ENCODE results near the gene CCNB3.

CCNB3 gene

GRCh38 chrX:50167366-50167765, 37.2 kb upstream of the CCNB3 start:
- Histone ChIP-seq H3K36me3 (ENCODE audit: control insufficient read depth, insufficient read depth, low read length) (no peaks in the 10 kb centered on the region), H3K27me3 (replicated peaks; ENCODE audit: control insufficient read depth, insufficient read depth, low read length) (no peaks in the 10 kb centered on the region), H3K4me3 (replicated peaks; ENCODE audit: low read depth, low read length) (no peak overlapping the region)
- DNase-seq (ENCODE audit: extremely low read depth, insufficient read length), result no peak
- TF ChIP-seq CTCF (IDR thresholded peaks at IDR 0.05; ENCODE audit: insufficient read depth, low read length, poor library complexity, severe bottlenecking), result no peak

- TF ChIP-seq CTCF (IDR thresholded peaks at IDR 0.05; ENCODE audit: insufficient read depth, low read length, poor library complexity, severe bottlenecking), result no peak
- no peaks in the 10 kb centered on the region for H3K36me3 ChIP-seq (ENCODE audit: control insufficient read depth, insufficient read depth, low read length)
- DNase-seq (ENCODE audit: extremely low read depth, insufficient read length), result peak; percentile 6
- no peaks in the 10 kb centered on the region for H3K27me3 ChIP-seq (replicated peaks; ENCODE audit: control insufficient read depth, insufficient read depth, low read length)
- no peak overlapping the region for H3K4me3 ChIP-seq (replicated peaks; ENCODE audit: low read depth, low read length)
Observed at GRCh38 chrX:50168241-50168687, 36.3 kb upstream of the CCNB3 start.

GRCh38 chrX:50169717-50170116, 34.8 kb upstream of the CCNB3 start:
- TF ChIP-seq CTCF (IDR thresholded peaks at IDR 0.05; ENCODE audit: insufficient read depth, low read length, poor library complexity, severe bottlenecking), result no peak
- no peak for DNase-seq (ENCODE audit: extremely low read depth, insufficient read length)
- Histone ChIP-seq H3K4me3 (replicated peaks; ENCODE audit: low read depth, low read length) (no peak overlapping the region), H3K36me3 (ENCODE audit: control insufficient read depth, insufficient read depth, low read length) (no peaks in the 10 kb centered on the region), H3K27me3 (replicated peaks; ENCODE audit: control insufficient read depth, insufficient read depth, low read length) (no peaks in the 10 kb centered on the region)

- no peak for DNase-seq (ENCODE audit: extremely low read depth, insufficient read length)
- H3K36me3 ChIP-seq (ENCODE audit: control insufficient read depth, insufficient read depth, low read length), result no peaks in the 10 kb centered on the region
- TF ChIP-seq CTCF (IDR thresholded peaks at IDR 0.05; ENCODE audit: insufficient read depth, low read length, poor library complexity, severe bottlenecking), result no peak
- no peak overlapping the region for H3K4me3 ChIP-seq (replicated peaks; ENCODE audit: low read depth, low read length)
- no peaks in the 10 kb centered on the region for H3K27me3 ChIP-seq (replicated peaks; ENCODE audit: control insufficient read depth, insufficient read depth, low read length)
Observed at GRCh38 chrX:50180073-50180940, 24.3 kb upstream of the CCNB3 start.

- no peak for DNase-seq (ENCODE audit: extremely low read depth, insufficient read length)
- no peak overlapping the region for H3K4me3 ChIP-seq (replicated peaks; ENCODE audit: low read depth, low read length)
Observed at GRCh38 chrX:50183891-50184290, 20.7 kb upstream of the CCNB3 start.

More at GRCh38 chrX:50183891-50184290, 20.7 kb upstream of the CCNB3 start:
- no peak for TF ChIP-seq CTCF (IDR thresholded peaks at IDR 0.05; ENCODE audit: insufficient read depth, low read length, poor library complexity, severe bottlenecking)
- Histone ChIP-seq H3K36me3 (ENCODE audit: control insufficient read depth, insufficient read depth, low read length) (no peaks in the 10 kb centered on the region), H3K27me3 (replicated peaks; ENCODE audit: control insufficient read depth, insufficient read depth, low read length) (no peaks in the 10 kb centered on the region)

All from GM06990 (cell line).